ENCODE data around the gene UBAP1. TPM values are rescaled to one million over a fixed set of nuclear protein-coding genes. Genes with fewer than 3 reads are reported as not detected.

UBAP1 gene
- total and polyA plus RNA-seq, 2 donors (not counting 1 experiment from before 2014, with no cell fraction given) = 20.4 to 27.0 TPM

DNA sequence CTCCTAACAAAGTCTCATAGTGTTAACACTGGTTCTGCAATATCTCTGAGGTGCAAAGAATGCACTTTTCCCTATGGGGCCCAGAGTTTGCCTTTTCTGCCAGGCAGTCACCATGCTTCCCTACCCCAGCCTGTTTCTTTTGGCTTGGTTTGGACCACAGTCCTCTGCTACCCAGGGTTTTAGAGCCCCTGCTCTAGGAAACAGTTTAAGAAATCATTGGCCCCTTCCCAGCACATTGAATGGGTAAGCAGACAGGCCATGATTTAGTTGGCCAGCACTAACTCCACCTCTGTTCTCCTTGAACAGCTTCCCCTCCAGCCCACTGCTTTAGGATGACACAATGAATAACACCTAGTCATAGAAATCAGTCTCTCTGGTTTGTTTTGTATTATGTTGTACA lies 73.2 kb downstream of the UBAP1 start:
- DNase-seq (no peak), ATAC-seq (ENCODE audit: low read depth) (no peak)
- Mint-ChIP-seq H3K4me1 (peaks cover 10% of the 10 kb centered on the region), H3K4me3 (no peak overlapping the region), H3K27ac (no peak overlapping the region), H3K27me3 (no peaks in the 10 kb centered on the region), H3K9me3 (ENCODE audit: insufficient read depth) (no peaks in the 10 kb centered on the region)
- Histone ChIP-seq H3K36me3 (replicated peaks in 1 of 2; ENCODE audit: control extremely low read depth in 1 of 2, control insufficient read depth in 1 of 2, extremely low read depth in 1 of 2, insufficient read depth in 2 of 2, low read length in 1 of 2) (peaks cover 3 to 53% of the 10 kb centered on the region in 2 experiments), H3K27me3 (replicated peaks in 1 of 4; ENCODE audit: control extremely low read depth in 1 of 4, control insufficient read depth in 3 of 4, insufficient read depth in 4 of 4, low read length in 3 of 4) (no peaks in the 10 kb centered on the region), H2AFZ (ENCODE audit: insufficient read depth, low read depth, low read length, poor library complexity, severe bottlenecking) (no peak overlapping the region), H3K4me3 (ENCODE audit: control extremely low read depth in 1 of 5, extremely low read depth in 1 of 5, insufficient read depth in 1 of 5, low read depth in 2 of 5, low read length in 4 of 5) (no peak overlapping the region), H3K4me1 (ENCODE audit: control insufficient read depth in 2 of 2, insufficient read depth in 2 of 2, low read length in 2 of 2) (peaks cover 0 to 15% of the 10 kb centered on the region in 2 donors), H3K9me3 (ENCODE audit: control extremely low read depth in 1 of 3, control insufficient read depth in 2 of 3, insufficient read depth in 1 of 3, low read length in 2 of 3) (no peaks in the 10 kb centered on the region), H3K9ac (ENCODE audit: low read length) (no peak overlapping the region), H3K27ac (ENCODE audit: low read length in 2 of 2) (no peak overlapping the region), H3K79me2 (ENCODE audit: control insufficient read depth, insufficient read depth, low read length) (no peaks in the 10 kb centered on the region), H4K20me1 (ENCODE audit: control insufficient read depth, insufficient read depth, low read length, poor library complexity, severe bottlenecking) (peaks cover 47% of the 10 kb centered on the region), H3K4me2 (replicated peaks; ENCODE audit: low read depth, low read length, poor library complexity, severe bottlenecking) (no peak overlapping the region)
- ChIA-PET POLR2A (no interaction called here), CTCF (interaction anchor here (0.7 to 3.2 kb wide), 15 partner anchors 11 to 628 kb away, joined by 3 to 41 read pairs (median 3); partner anchors contain the start of gene MYORG)
- TF ChIP-seq, protein P1, sequence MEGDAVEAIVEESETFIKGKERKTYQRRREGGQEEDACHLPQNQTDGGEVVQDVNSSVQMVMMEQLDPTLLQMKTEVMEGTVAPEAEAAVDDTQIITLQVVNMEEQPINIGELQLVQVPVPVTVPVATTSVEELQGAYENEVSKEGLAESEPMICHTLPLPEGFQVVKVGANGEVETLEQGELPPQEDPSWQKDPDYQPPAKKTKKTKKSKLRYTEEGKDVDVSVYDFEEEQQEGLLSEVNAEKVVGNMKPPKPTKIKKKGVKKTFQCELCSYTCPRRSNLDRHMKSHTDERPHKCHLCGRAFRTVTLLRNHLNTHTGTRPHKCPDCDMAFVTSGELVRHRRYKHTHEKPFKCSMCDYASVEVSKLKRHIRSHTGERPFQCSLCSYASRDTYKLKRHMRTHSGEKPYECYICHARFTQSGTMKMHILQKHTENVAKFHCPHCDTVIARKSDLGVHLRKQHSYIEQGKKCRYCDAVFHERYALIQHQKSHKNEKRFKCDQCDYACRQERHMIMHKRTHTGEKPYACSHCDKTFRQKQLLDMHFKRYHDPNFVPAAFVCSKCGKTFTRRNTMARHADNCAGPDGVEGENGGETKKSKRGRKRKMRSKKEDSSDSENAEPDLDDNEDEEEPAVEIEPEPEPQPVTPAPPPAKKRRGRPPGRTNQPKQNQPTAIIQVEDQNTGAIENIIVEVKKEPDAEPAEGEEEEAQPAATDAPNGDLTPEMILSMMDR (IDR thresholded peaks at IDR 0.05) = no peak
- TF ChIP-seq EZH2 (IDR thresholded peaks at IDR 0.05; ENCODE audit: borderline replicate concordance, insufficient read depth, low read depth, low read length, poor library complexity, severe bottlenecking) = no peak
- intact Hi-C loops (cut with micrococcal nuclease) = loop anchor here (2.0 kb wide), 1 partner anchor 627 kb away; no protein-coding TSS in a partner anchor

GRCh38 chr9:34252670-34253459 lies 74.0 kb downstream of the UBAP1 start:
- H3K27me3 ChIP-seq (replicated peaks in 1 of 4; ENCODE audit: control extremely low read depth in 1 of 4, control insufficient read depth in 3 of 4, insufficient read depth in 4 of 4, low read length in 3 of 4) = no peaks in the 10 kb centered on the region
- H3K4me3 Mint-ChIP-seq = no peak overlapping the region
- TF ChIP-seq, protein P1 (IDR thresholded peaks at IDR 0.05) = peak; percentile 91
- no peak for TF ChIP-seq EZH2 (IDR thresholded peaks at IDR 0.05; ENCODE audit: borderline replicate concordance, insufficient read depth, low read depth, low read length, poor library complexity, severe bottlenecking)
- ChIA-PET POLR2A (no interaction called here), CTCF (interaction anchor here (0.6 to 3.2 kb wide), 19 partner anchors 12 to 630 kb away, joined by 3 to 41 read pairs (median 3); partner anchors contain the start of gene MYORG)
- H3K27ac ChIP-seq (ENCODE audit: low read length in 2 of 2) = no peak overlapping the region
- intact Hi-C loops (cut with micrococcal nuclease) = loop anchor here (2.0 kb wide), 1 partner anchor 628 kb away; no protein-coding TSS in a partner anchor
- peaks cover 0 to 15% of the 10 kb centered on the region in 2 donors for H3K4me1 ChIP-seq (ENCODE audit: control insufficient read depth in 2 of 2, insufficient read depth in 2 of 2, low read length in 2 of 2)
- no peaks in the 10 kb centered on the region for H3K27me3 Mint-ChIP-seq
- no peak overlapping the region for H3K9ac ChIP-seq (ENCODE audit: low read length)
- H3K4me2 ChIP-seq (replicated peaks; ENCODE audit: low read depth, low read length, poor library complexity, severe bottlenecking) = no peak overlapping the region
- H3K9me3 Mint-ChIP-seq (ENCODE audit: insufficient read depth) = no peaks in the 10 kb centered on the region
- 61% methylated on average over 8 of the region's 10 CpGs for WGBS (ENCODE audit: insufficient coverage)
- no peak overlapping the region for H3K27ac Mint-ChIP-seq
- H4K20me1 ChIP-seq (ENCODE audit: control insufficient read depth, insufficient read depth, low read length, poor library complexity, severe bottlenecking) = peaks cover 45% of the 10 kb centered on the region
- peaks cover 13% of the 10 kb centered on the region for H3K4me1 Mint-ChIP-seq
- ATAC-seq (ENCODE audit: low read depth) (peak; percentile 61), DNase-seq (peak; percentile 75)
- no peaks in the 10 kb centered on the region for H3K79me2 ChIP-seq (ENCODE audit: control insufficient read depth, insufficient read depth, low read length)
- no peak overlapping the region for H3K4me3 ChIP-seq (ENCODE audit: control extremely low read depth in 1 of 5, extremely low read depth in 1 of 5, insufficient read depth in 1 of 5, low read depth in 2 of 5, low read length in 4 of 5)
- no peak overlapping the region for H2AFZ ChIP-seq (ENCODE audit: insufficient read depth, low read depth, low read length, poor library complexity, severe bottlenecking)
- H3K36me3 ChIP-seq (replicated peaks in 1 of 2; ENCODE audit: control extremely low read depth in 1 of 2, control insufficient read depth in 1 of 2, extremely low read depth in 1 of 2, insufficient read depth in 2 of 2, low read length in 1 of 2) = peaks cover 3 to 47% of the 10 kb centered on the region in 2 experiments
- no peaks in the 10 kb centered on the region for H3K9me3 ChIP-seq (ENCODE audit: control extremely low read depth in 1 of 3, control insufficient read depth in 2 of 3, insufficient read depth in 1 of 3, low read length in 2 of 3)

Measured in B cell (primary cell).